Pancreas (tissue), 10 donors: ENCODE results near the gene TACR2. TPM values are rescaled to one million over a fixed set of nuclear protein-coding genes. Genes with fewer than 3 reads are reported as not detected.

Source experiments
- ATAC-seq, 4 donors: fragments of 200-7000 bp; cut with Tn5 transposase; one replicate each; pipeline versions ENCODE4 v1.8.0 to v1.9.1; 2020; ENCODE audit warnings: mild to moderate bottlenecking in 4 of 4, moderate library complexity in 4 of 4
- DNase-seq, 6 donors: peaks; one replicate each; pipeline ENCODE4 v3.0.0-alpha.2; 2020
- FAIRE-seq: peaks from 2 replicates; lab custom pipeline; 2012; peaks lifted over from hg19 to GRCh38; lab: Jason Lieb, UNC
- H3K27ac ChIP-seq, 4 donors: fragments of 200-600 bp; sonication (generic); 1 replicate in 3 of 4; 2 replicates in 1 of 4; pipeline versions ENCODE4 v1.5.0 to v1.8.0; 2020
- H3K27me3 ChIP-seq, 4 donors: fragments of 200-600 bp; one replicate each; pipeline ENCODE4 v1.8.0; 2021
- H3K36me3 ChIP-seq, 3 donors: fragments of 200-600 bp; sonication (generic) in 1 of 3; one replicate each; pipeline versions ENCODE4 v1.5.0 to v1.8.0; 2020 to 2021
- H3K4me1 ChIP-seq, 3 donors: fragments of 200-600 bp; one replicate each; pipeline ENCODE4 v1.8.0; 2021
- H3K4me3 ChIP-seq, 4 donors: fragments of 200-600 bp; sonication (generic) in 2 of 4; one replicate each; pipeline versions ENCODE4 v1.5.0 to v1.8.0; 2020 to 2021
- H3K9me3 ChIP-seq, 4 donors: fragments of 200-600 bp; one replicate each; pipeline ENCODE4 v1.8.0; 2021
- WGBS, 2 donors: extraction: QIAGEN DNeasy Blood & Tissue Kit; methylation state at CpG; one replicate each; pipeline ENCODE4 v1.1.7; 2013; 5-methylcytosine and 5-hydroxymethylcytosine counted together
- intact Hi-C, 3 donors: fragments of 100-400 bp; cut with DNase I; formaldehyde crosslinking; loops; one replicate each; pipeline versions ENCODE4 v1.11.1 to v1.14.2; 2022
- polyA plus RNA-seq, 2 donors: library from polyadenylated mRNA; stranded (reverse); fragments of 200-250 nt; gene quantifications; one replicate each; pipeline ENCODE4 v1.2.3, GENCODE V29; 2013
- total RNA-seq, 6 donors: library from RNA; stranded (reverse); fragmentation: NEBNext Ultra II Directional in 4 of 6; extraction: Animal tissue kit (Norgen Biotek cat#: 25700) in 4 of 6; gene quantifications; one replicate each; pipeline versions ENCODE4 v1.2.1 to v1.2.4, GENCODE V29; 2021 to 2023
- TF ChIP-seq, protein P1 (sequence below), 4 donors: fragments of 200-600 bp; sonication (generic) in 3 of 4; IDR thresholded peaks; one replicate each; pipeline versions ENCODE4 v1.5.0 to v1.8.0; 2021; ENCODE audit warnings: antibody characterized with exemption in 4 of 4
- donor health status: healthy with polysubstance abuse.
- donor health status: DM: no; HTN: no; CAD: no; lungs with moderate emphysema.
- donor health status: DM: no; HTN: no; CAD: no.
- donor health status: control.
- donor health status: control.
- donor health status: Bipolar disorder and iron deficiency.
- donor health status: DM: yes; HTN: yes; CAD: no.
- donor health status: DM: no; HTN: no; CAD: no.
- donor health status: DM: no; HTN: no; CAD: no.
- donor health status: DM: yes; HTN: yes; CAD: no.

The TACR2 gene
- total and polyA plus RNA-seq, 8 donors: 0.12 to 0.28 (median 0.15) TPM; not detected in 2

- Histone ChIP-seq H3K36me3 (no peaks in the 10 kb centered on the region), H3K27ac (peak overlapping the region; percentile 78 to 84 (median 80)), H3K9me3 (no peaks in the 10 kb centered on the region), H3K4me3 (peak overlapping the region in 3 of 4 donors; percentile 16 to 30 (median 27)), H3K27me3 (no peaks in the 10 kb centered on the region), H3K4me1 (peaks cover 0 to 4% (median 4%) of the 10 kb centered on the region in 3 donors)
- TF ChIP-seq, protein P1, sequence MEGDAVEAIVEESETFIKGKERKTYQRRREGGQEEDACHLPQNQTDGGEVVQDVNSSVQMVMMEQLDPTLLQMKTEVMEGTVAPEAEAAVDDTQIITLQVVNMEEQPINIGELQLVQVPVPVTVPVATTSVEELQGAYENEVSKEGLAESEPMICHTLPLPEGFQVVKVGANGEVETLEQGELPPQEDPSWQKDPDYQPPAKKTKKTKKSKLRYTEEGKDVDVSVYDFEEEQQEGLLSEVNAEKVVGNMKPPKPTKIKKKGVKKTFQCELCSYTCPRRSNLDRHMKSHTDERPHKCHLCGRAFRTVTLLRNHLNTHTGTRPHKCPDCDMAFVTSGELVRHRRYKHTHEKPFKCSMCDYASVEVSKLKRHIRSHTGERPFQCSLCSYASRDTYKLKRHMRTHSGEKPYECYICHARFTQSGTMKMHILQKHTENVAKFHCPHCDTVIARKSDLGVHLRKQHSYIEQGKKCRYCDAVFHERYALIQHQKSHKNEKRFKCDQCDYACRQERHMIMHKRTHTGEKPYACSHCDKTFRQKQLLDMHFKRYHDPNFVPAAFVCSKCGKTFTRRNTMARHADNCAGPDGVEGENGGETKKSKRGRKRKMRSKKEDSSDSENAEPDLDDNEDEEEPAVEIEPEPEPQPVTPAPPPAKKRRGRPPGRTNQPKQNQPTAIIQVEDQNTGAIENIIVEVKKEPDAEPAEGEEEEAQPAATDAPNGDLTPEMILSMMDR (IDR thresholded peaks at IDR 0.05): peak; percentile 71 to 91 (median 88)
- DNase-seq: peak; percentile 90 to 97 (median 96)
- ATAC-seq: peak; percentile 90 to 93 (median 90)
- FAIRE-seq: peak; percentile 60
- 4 to 7% methylated on average over 41 to 64 of the region's 64 CpGs for WGBS, 2 donors
- intact Hi-C loops: no loop called here
Measured at GRCh38 chr10:69408318-69409175, 8.2 kb downstream of the TACR2 start.

GRCh38 chr10:69407621-69408301 is 9.0 kb downstream of the TACR2 start:
- Histone ChIP-seq H3K4me1 (peaks cover 0 to 4% (median 4%) of the 10 kb centered on the region in 3 donors), H3K9me3 (no peaks in the 10 kb centered on the region), H3K27me3 (no peaks in the 10 kb centered on the region), H3K4me3 (no peak overlapping the region), H3K27ac (peak overlapping the region in 2 of 4 donors; percentile 64 to 67), H3K36me3 (no peaks in the 10 kb centered on the region)
- TF ChIP-seq, protein P1 (IDR thresholded peaks at IDR 0.05): no peak
- 68 to 72% methylated on average over 14 of the region's 14 CpGs for WGBS, 2 donors
- FAIRE-seq (no peak), ATAC-seq (peak in 2 of 4 donors; percentile 15 to 20), DNase-seq (peak in 2 of 6 donors; percentile 40 to 49)
- intact Hi-C loops: no loop called here

- FAIRE-seq: no peak
- intact Hi-C loops: no loop called here
- no peak overlapping the region for H3K27ac ChIP-seq
- ATAC-seq: no peak
- TF ChIP-seq, protein P1 (IDR thresholded peaks at IDR 0.05): no peak
- no peak overlapping the region for H3K4me3 ChIP-seq
- H3K27me3 ChIP-seq: no peaks in the 10 kb centered on the region
- DNase-seq: no peak
- 81 to 82% methylated on average over 6 of the region's 6 CpGs for WGBS, 2 donors
- no peaks in the 10 kb centered on the region for H3K9me3 ChIP-seq
- no peaks in the 10 kb centered on the region for H3K36me3 ChIP-seq
- H3K4me1 ChIP-seq: peaks cover 0 to 4% (median 4%) of the 10 kb centered on the region in 3 donors
Measured at GRCh38 chr10:69406816-69407580, 9.7 kb downstream of the TACR2 start.

GRCh38 chr10:69406302-69406811 is 10.4 kb downstream of the TACR2 start:
- WGBS, 2 donors: 63 to 71% methylated on average over 5 of the region's 5 CpGs
- no peaks in the 10 kb centered on the region for H3K27me3 ChIP-seq
- no peaks in the 10 kb centered on the region for H3K9me3 ChIP-seq
- no peaks in the 10 kb centered on the region for H3K36me3 ChIP-seq
- DNase-seq (no peak), FAIRE-seq (no peak), ATAC-seq (no peak)
- TF ChIP-seq, protein P1 (IDR thresholded peaks at IDR 0.05): no peak
- no peak overlapping the region for H3K27ac ChIP-seq
- H3K4me3 ChIP-seq: no peak overlapping the region
- H3K4me1 ChIP-seq: peaks cover 0 to 4% (median 4%) of the 10 kb centered on the region in 3 donors
- intact Hi-C loops: no loop called here
